Measurements from ENCODE around the gene GLRX3.

The GLRX3 gene

GRCh38 chr10:130127364-130128061 is 8.7 kb upstream of the GLRX3 start:
- peak; percentile 86 for TF ChIP-seq CTCF (IDR thresholded peaks at IDR 0.05; ENCODE audit: low read depth, low read length, missing control alignments)
- DNase-seq (ENCODE audit: extremely low read depth, low read depth), result peak; percentile 41
- no peak overlapping the region for H3K4me3 ChIP-seq (replicated peaks; ENCODE audit: low read depth, low read length)

- DNase-seq (ENCODE audit: extremely low read depth, low read depth), result no peak
- no peak overlapping the region for H3K4me3 ChIP-seq (replicated peaks; ENCODE audit: low read depth, low read length)
- no peak for TF ChIP-seq CTCF (IDR thresholded peaks at IDR 0.05; ENCODE audit: low read depth, low read length, missing control alignments)
Observed at GRCh38 chr10:130128062-130128781, 8.0 kb upstream of the GLRX3 start.

GRCh38 chr10:130128922-130129321 is 7.3 kb upstream of the GLRX3 start:
- TF ChIP-seq CTCF (IDR thresholded peaks at IDR 0.05; ENCODE audit: low read depth, low read length, missing control alignments), result no peak
- no peak for DNase-seq (ENCODE audit: extremely low read depth, low read depth)
- H3K4me3 ChIP-seq (replicated peaks; ENCODE audit: low read depth, low read length), result no peak overlapping the region

- peak overlapping the region; percentile 83 for H3K4me3 ChIP-seq (replicated peaks; ENCODE audit: low read depth, low read length)
- TF ChIP-seq CTCF (IDR thresholded peaks at IDR 0.05; ENCODE audit: low read depth, low read length, missing control alignments), result no peak
- DNase-seq (ENCODE audit: extremely low read depth, low read depth), result no peak
Observed at GRCh38 chr10:130135676-130136225, 440 bp upstream of the GLRX3 start.

- peak overlapping the region; percentile 83 for H3K4me3 ChIP-seq (replicated peaks; ENCODE audit: low read depth, low read length)
- no peak for TF ChIP-seq CTCF (IDR thresholded peaks at IDR 0.05; ENCODE audit: low read depth, low read length, missing control alignments)
- no peak for DNase-seq (ENCODE audit: extremely low read depth, low read depth)
Observed at GRCh38 chr10:130137090-130137448, 878 bp downstream of the GLRX3 start.

GRCh38 chr10:130137659-130138478 is 1.7 kb downstream of the GLRX3 start:
- no peak for DNase-seq (ENCODE audit: extremely low read depth, low read depth)
- no peak for TF ChIP-seq CTCF (IDR thresholded peaks at IDR 0.05; ENCODE audit: low read depth, low read length, missing control alignments)
- peak overlapping the region; percentile 83 for H3K4me3 ChIP-seq (replicated peaks; ENCODE audit: low read depth, low read length)

Measured in HFF-Myc (cell line).